GM18867 (cell line): ENCODE data around the gene KLHL35.
"Not testable (repeated sequence)": the region's sequence is repeated elsewhere in the genome, so short reads cannot be mapped to it uniquely, and the experiment has no call there.

Experiments
- ATAC-seq: cut with Tn5 transposase; IDR thresholded peaks from one replicate; pipeline ENCODE4 v1.9.1; 2021; ENCODE audit warnings: mild to moderate bottlenecking, moderate library complexity; ENCODE audit not compliant: unreplicated experiment

KLHL35 gene

DNA sequence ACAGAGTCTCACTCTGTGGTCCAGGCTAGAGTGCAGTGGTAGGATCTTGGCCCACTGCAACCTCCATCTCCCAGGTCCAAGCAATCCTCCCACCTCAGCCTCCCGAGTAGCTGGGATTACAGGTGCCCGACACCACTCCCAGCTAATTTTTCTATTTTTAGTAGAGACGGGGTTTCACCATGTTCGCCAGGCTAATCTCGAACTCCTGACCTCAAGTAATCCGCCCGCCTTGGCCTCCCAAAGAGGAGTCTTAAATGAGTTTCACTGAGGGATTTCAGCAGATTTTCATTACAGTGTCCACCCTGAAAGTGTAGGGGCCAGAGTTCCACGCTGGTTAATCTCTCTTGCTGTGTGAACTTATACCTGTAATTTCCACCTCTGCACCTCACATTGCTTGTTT is 34.1 kb downstream of the KLHL35 start:
- no peak for ATAC-seq

DNA sequence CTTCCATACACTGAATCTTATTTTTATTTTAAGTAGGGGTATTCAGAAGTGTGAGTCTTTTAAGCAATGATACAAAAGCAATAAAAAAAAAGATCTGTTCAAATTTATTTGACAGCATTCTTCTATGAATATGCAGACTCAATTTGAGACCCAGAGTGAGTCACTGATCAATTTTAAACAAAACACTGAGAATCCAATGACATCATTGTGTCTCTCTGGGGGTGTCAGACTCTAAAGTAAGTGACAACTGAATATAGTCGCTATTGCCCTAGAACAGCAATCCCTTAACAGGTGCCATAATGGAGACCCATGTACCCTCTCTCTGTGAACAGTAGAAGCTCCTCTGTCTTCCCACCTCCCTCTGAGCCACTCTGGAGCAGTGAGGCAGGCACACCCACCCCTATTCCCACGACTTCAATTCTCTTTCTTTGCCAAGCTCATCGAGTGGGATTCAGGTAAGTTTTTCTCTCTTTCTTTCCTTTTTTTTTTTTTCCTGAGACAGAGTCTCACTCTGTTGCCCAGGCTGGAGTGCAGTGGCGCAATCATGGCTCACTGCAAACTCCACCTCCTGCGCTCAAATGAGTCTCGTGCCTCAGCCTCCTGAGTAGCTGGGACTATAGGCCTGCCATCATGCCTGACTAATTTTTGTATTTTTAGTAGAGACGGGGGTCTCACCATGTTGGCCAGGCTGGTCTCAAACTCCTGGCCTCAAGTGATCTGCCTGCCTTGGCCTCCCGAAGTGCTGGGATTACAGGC is 38.7 kb downstream of the KLHL35 start:
- no peak for ATAC-seq

DNA sequence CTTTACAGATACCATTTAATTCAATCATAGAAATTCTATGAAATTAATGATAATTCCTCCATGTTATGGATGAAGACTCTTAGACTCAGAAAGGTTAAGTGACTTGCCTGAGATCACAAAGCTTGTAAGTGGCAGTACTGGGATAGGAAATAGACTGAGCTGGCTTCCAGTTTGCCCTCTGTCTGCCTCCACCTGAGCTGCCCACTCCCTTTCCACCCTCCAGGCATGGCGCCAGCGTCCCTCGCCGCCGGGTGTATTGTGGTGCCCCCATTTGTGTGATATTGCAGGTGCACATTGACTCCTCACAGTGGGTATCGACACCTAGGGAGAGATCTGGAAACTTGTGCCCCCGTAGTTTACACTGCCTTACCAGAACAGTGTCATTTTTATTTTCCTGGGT is 43.1 kb downstream of the KLHL35 start:
- no peak for ATAC-seq

DNA sequence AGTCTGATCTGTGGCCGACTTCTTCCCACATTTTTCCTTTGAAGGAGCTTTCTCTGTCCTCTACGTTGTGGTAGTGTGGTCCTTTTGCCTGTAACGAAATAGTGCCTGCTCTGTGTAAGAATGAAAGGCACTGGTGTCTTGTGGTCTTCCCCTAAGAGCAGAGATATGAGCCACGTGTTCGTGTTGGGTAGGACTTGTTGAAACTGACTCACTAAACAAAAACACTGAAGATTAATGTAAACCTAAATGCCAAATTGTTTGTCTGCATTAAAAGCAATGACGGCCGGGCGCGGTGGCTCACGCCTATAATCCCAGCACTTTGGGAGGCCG is 43.8 kb downstream of the KLHL35 start:
- ATAC-seq: no peak

DNA sequence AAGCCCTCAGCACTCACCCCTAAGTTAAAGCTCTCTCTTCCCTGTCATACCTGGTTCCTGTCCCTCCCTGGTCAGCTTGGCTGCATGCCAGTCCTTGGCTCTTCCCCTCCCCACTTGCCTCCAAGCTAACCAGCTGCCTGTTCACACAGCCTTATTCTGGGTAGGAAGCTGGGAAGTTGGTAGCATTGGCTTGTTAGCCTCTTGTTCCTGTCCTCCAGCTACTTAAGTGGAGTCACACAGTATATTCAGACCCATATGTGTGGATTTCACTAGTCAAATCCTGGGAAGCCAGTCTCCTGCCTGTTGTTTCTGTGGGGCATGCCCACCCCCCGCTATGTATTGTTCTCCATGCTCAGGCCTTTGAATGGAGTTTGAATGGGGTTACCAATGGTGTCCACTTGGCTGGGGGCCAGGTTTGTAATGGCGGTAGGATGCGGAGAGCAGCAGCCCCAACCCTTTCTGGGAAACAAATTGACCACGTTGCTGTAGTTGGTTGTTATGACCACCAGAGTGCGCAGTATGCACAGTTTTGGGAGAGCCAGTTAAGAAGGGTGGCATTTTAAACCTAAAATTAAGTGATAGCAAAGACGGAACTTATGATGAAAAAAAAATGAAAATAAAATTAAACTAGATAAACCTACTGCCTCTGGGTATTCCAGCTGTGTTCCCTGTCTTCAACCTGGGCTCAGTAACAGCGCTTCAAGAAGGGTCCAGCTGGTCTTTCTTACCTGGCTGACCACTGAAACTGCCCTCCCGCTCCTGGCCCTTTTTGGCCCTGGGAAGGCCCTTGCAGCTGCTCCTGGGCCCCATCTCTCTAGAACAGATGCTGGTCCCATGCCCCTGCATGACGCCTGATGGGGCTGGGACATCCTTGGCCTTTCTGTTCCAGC is 44.4 kb downstream of the KLHL35 start:
- ATAC-seq: no peak

DNA sequence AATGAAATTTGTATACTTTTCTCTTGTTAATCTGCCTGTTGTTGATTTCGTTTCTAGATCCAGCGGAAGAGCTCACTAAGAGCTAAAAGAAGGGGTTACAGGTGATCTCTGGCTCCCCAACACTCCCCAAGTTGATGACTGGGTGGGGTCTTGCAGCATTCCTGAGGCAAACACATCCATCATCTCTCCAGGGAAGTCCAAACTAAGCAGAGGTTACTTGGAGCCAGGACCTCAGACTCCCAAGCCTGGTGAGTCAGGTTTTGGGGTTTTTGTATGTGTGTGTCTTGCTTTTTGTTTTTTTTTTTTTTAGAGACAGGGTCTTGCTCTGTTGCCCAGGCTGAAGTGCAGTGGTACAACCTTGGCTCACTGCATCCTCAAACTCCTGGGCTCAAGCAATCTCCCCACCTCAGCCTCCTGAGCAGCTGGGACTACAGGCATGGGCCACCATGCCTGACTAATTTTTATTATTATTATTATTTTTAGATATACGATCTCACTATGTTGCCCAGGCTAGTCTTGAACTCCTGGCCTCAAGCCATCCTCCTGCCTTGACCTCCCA is 45.2 kb downstream of the KLHL35 start:
- ATAC-seq: no peak

DNA sequence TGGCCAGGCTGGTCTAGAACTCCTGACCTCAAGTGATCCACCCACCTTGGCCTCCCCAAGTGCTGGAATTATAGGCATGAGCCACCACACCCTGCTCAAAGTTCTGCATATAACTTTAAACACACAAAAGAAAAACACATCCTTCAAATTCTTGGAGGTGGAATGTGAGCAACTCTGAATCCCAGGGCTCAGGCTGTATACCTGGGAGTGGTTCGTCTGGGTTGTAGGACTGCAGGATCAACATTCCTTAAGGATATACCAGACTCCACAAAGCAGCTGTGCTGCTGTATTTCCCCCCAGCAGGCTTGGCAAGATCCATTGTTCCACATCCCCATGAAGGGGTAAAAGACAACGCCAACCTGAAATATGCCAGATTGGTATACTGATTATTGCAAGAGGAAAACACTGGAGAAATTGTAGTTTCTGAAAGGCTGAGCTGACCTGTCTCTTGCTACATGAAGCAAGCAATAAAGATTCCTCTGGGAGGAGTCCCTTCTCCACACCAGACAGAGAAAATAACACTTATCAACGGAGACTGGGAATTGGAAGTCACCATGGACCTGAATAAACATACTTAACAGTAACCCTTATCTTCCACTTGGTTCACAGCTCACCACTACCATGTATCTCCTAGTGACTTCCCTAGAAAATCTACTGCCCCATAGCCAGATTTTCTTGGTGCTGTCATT is 45.9 kb downstream of the KLHL35 start:
- ATAC-seq: no peak

DNA sequence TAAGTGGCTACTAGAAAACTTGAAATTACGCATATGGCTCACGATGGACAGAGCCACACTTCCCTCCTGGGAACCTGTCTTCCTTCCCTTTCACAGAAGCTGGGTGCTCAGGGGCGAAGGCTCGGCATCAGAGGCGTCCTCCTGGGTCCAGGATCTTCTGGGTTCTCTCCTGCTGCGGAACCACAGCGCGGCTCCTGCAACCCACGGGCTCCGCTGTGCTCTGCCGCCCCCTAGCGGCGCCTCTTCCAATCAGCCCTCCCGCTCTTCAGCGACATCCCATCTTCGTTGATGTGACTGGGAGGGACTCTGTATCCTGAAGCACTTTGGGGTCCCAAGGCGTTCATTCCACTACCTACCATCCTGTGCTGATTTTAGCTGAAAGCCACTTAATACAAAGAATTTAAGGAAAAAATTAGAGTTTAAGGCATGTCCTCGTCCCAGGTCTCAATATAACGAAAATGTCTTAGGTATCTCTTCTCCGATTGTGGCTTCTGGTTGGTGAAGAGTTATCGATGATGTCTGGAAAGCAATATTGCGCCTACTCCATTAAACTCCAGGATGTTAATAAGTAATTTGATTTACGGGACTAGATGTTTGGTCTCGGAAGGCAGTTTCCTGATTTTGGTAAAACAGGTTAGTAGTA is 48.4 kb downstream of the KLHL35 start:
- ATAC-seq: no peak

DNA sequence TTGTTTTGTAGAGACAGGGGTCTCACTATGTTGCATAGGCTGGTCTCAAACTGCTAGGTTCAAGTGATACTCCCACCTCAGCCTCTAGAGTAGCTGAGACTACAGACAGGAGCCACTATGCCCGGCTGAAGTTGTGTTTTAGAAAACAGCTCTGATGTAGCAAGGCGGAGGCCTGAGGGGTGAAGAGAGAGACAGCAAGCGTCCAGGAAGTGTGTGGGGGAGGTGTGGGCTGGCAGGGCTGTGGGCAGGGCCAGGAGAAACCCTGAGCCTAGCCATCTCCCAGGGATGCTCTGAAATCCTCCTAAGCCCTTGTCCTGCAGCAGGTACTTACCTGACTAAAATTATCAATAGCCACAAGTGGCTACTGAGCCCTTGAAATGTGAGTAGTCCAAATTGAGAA is 49.8 kb downstream of the KLHL35 start:
- ATAC-seq: no peak

DNA sequence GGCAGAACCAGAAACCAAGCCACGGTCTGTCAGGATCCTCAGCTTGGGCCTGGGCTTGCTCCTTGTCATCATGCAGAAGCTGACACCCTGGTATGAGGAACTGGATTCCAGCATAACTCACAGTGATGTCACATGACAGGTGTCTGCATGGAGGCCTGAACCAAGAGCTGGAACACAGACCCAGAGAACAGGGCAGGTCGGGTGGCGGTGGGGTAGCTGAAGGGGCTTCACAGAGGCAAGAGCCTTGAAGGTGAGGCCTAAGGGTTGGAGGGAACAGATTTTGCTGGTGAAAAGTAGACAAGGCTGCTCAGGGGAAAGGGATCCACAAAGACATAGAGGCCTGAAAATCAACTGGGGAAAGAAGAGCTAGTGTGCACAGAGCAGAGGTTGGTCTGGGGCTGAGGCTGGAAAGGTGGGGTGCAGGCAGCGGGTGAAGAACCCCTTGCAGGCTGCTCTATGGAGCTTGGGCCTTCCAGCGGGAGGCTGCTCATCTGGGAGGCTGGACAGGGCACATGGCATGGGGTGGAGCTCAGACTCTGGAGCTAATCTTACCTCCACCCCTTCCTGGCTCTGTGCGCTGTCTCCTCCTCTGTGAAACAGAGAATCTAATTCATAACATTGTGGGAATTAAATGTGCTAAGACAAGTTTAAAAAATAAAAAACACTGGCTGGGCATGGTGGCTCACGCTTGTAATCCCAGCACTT is 52.1 kb downstream of the KLHL35 start:
- ATAC-seq: no peak

DNA sequence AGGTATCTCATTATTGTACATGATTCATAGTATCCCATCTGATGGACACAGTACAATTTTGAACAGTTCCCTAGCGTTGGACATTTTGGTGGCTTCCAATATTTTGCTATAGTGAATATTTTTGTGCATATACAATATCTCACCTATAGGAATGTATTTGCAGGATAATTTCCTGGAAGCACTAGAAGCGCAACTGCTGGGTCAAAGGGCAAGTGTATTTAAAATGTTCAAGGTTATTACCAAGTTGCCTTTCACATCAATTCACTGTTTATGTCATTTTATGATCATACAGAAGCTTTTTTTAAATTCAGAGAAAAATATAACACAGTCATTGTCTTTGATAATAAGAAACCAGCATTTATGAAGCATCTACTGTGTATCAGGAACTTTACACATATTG is 52.8 kb downstream of the KLHL35 start:
- no peak for ATAC-seq

DNA sequence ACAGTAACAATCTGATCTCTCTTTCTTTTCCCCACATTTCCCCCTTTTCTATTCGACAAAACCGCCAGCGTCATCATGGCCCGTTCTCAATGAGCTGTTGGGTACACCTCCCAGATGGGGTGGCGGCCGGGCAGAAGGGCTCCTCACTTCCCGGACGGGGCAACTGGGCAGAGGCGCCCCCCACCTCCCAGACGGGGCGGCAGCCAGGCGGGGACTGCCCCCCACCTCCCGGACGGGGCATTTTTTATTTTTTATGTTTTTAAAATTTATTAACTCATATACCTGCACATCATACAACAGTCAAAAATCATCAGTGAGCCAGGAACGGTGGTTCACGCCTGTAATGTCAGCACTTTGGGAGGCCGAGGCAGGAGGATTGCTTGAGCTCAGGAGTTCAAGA is 54.2 kb downstream of the KLHL35 start:
- not testable (repeated sequence) for ATAC-seq

DNA sequence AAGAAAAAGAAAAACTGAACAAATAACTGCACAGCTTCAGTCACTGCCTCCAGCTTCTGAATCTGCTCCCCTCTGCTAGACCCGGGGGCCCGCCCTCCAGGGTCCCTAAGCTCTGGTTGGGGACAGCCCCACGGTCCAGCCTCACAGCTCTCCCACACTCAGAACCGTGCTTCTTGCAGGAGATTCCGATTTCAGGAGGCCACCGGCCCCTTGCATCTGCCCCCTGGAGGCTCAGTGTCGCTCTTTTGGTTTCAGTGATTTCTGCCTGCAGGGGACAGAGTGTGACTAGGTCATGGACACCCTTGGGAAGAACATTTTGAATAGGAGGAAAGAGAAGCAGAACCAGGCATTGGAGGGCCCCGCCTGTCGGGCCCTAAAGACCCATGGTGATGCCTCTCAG is 56.8 kb downstream of the KLHL35 start:
- ATAC-seq: no peak

DNA sequence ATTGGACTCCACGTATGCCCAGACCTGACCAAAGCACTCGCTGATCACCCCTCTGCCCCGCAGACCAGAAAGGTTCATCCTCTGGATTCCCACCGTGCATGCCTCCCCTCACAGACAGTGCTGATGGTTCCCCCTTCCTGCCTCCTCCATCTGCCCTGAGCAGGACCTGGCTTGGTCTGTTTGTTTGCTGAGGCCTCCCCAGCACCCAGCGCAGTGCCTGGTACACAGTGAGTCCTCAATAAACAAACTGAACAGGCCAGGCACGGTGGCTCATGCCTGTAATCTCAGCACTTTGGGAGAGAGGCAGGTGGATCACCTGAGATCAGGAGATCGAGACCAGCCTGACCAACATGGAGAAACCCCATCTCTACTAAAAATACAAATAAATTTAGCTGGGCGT is 57.4 kb downstream of the KLHL35 start:
- ATAC-seq: no peak

DNA sequence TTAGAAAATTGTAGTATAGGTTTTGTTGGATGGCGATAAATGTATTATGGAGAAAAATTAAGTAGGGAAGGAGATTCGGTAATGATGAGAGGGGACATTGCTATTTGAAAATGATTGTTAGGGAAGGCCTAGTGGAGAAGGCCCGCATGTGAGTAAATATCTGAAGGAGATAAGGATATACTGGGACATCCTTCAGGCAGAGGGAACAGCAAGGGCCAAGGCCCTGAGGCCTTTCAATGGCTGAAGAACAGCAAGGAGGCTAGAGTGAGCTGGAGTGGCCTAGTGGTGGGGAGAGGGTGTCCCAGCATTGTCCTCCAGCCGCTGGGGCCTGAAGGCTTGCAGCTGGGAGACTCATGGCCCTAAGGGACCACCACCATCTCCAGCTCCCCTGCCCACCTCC is 58.4 kb downstream of the KLHL35 start:
- no peak for ATAC-seq

DNA sequence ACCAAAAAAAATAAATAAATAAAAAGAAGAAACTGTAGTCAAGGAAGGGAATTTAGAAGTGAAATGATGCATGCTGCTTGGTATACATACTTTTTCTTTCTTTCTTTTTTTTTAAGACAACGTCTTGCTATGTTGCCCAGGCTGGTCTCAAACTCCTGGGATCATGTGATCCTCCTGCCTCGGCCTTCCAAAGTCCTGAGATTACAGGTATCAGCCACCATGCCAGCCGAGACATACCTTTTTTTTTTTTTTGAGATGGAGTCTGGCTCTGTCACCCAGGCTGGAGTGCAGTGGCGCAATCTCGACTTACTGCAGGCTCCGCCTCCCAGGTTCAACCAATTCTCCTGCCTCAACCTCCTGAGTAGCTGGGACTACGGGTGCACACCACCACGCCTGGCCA is 59.8 kb downstream of the KLHL35 start:
- ATAC-seq: no peak
